Mesenchymal stem cell (in vitro differentiated cells and primary cell): Measurements from ENCODE around the gene PXDC1.

Experiments used
- DNase-seq: peaks from one replicate; pipeline ENCODE4 v3.0.0-alpha.2; 2013
- H2AFZ ChIP-seq: one replicate; pipeline ENCODE4 v1.6.1; 2013; ENCODE audit warnings: low read depth, mild to moderate bottlenecking, control low read depth, inconsistent platforms, low read length, moderate library complexity
- H2AK5ac ChIP-seq: 2 replicates; pipeline ENCODE4 v1.6.1; 2013; ENCODE audit warnings: low read length, moderate library complexity, mild to moderate bottlenecking, inconsistent platforms; ENCODE audit not compliant: severe bottlenecking
- H2BK120ac ChIP-seq: one replicate; pipeline ENCODE4 v1.6.1; 2013; ENCODE audit warnings: low read depth, mild to moderate bottlenecking, inconsistent platforms, low read length, moderate library complexity
- H2BK12ac ChIP-seq, 2 experiments: one replicate each; pipeline ENCODE4 v1.6.1; 2013; ENCODE audit warnings: inconsistent platforms in 2 of 2, low read length in 2 of 2, mild to moderate bottlenecking in 2 of 2, moderate library complexity in 2 of 2, control low read depth in 1 of 2
- H2BK15ac ChIP-seq: one replicate; pipeline ENCODE4 v1.6.1; 2013; ENCODE audit warnings: mild to moderate bottlenecking, low read depth, inconsistent platforms; ENCODE audit not compliant: poor library complexity, severe bottlenecking
- H2BK5ac ChIP-seq: 2 replicates; pipeline ENCODE4 v1.6.1; 2013; ENCODE audit warnings: low read depth, mild to moderate bottlenecking, low read length, control low read depth, inconsistent platforms; ENCODE audit not compliant: poor library complexity, severe bottlenecking
- H3K14ac ChIP-seq, 2 experiments: one replicate each; pipeline ENCODE4 v1.6.1; 2013; ENCODE audit warnings: inconsistent platforms in 2 of 2, low read length in 2 of 2, control low read depth in 1 of 2, mild to moderate bottlenecking in 1 of 2, moderate library complexity in 1 of 2
- H3K18ac ChIP-seq, 2 experiments: one replicate each; pipeline ENCODE4 v1.6.1; 2013; ENCODE audit warnings: inconsistent platforms in 2 of 2, low read length in 2 of 2, control low read depth in 1 of 2, low read depth in 1 of 2, mild to moderate bottlenecking in 1 of 2
- H3K23ac ChIP-seq, 2 experiments: one replicate each; pipeline ENCODE4 v1.6.1; 2013; ENCODE audit warnings: inconsistent platforms in 2 of 2, low read length in 2 of 2, mild to moderate bottlenecking in 2 of 2, moderate library complexity in 2 of 2, control low read depth in 1 of 2
- H3K27ac ChIP-seq: 2 replicates; pipeline ENCODE4 v1.5.1; 2013; ENCODE audit warnings: mild to moderate bottlenecking, moderate library complexity, low read length, control low read depth, inconsistent platforms; ENCODE audit not compliant: poor library complexity, severe bottlenecking
- H3K27me3 ChIP-seq, 2 experiments: 2 replicates each; pipeline versions ENCODE4 v1.6.1 to v1.7.0; 2013; ENCODE audit warnings: low read length in 2 of 2, mild to moderate bottlenecking in 2 of 2, moderate library complexity in 2 of 2, control low read depth in 1 of 2, inconsistent platforms in 1 of 2; ENCODE audit not compliant: control insufficient read depth in 1 of 2, insufficient read depth in 1 of 2
- H3K36me3 ChIP-seq, 2 experiments: 2 replicates each; pipeline versions ENCODE4 v1.6.1 to v1.7.0; 2013; ENCODE audit warnings: low read length in 2 of 2, control low read depth in 1 of 2, inconsistent platforms in 1 of 2, low read depth in 1 of 2, mild to moderate bottlenecking in 1 of 2; ENCODE audit not compliant: insufficient read depth in 2 of 2, control insufficient read depth in 1 of 2
- H3K4ac ChIP-seq, 2 experiments: one replicate each; pipeline ENCODE4 v1.6.1; 2013; ENCODE audit warnings: inconsistent platforms in 2 of 2, low read length in 2 of 2, mild to moderate bottlenecking in 2 of 2, moderate library complexity in 2 of 2, control low read depth in 1 of 2, low read depth in 1 of 2
- H3K4me1 ChIP-seq: 2 replicates; pipeline ENCODE4 v1.6.1; 2013; ENCODE audit warnings: low read depth, low read length, control low read depth; ENCODE audit not compliant: control insufficient read depth, insufficient read depth
- H3K4me2 ChIP-seq: 2 replicates; pipeline ENCODE4 v1.6.1; 2013; ENCODE audit warnings: low read length, mild to moderate bottlenecking, inconsistent platforms; ENCODE audit not compliant: poor library complexity, severe bottlenecking
- H3K4me3 ChIP-seq, 2 experiments: 2 replicates each; pipeline versions ENCODE4 v1.5.1 to v1.7.0; 2013; ENCODE audit warnings: low read length in 2 of 2, mild to moderate bottlenecking in 2 of 2, control low read depth in 1 of 2, low read depth in 1 of 2; ENCODE audit not compliant: insufficient read depth in 1 of 2
- H3K79me1 ChIP-seq: replicated peaks from 2 replicates; pipeline ENCODE4 v1.6.1; 2013; ENCODE audit warnings: mild to moderate bottlenecking, control low read depth, low read length, inconsistent platforms; ENCODE audit not compliant: poor library complexity, severe bottlenecking
- H3K9ac ChIP-seq: 2 replicates; pipeline ENCODE4 v1.7.0; 2013; ENCODE audit warnings: mild to moderate bottlenecking, low read length, moderate library complexity
- H3K9me3 ChIP-seq: 2 replicates; pipeline ENCODE4 v1.7.0; 2013; ENCODE audit warnings: mild to moderate bottlenecking, low read length; ENCODE audit not compliant: control insufficient read depth
- H4K8ac ChIP-seq: one replicate; pipeline ENCODE4 v1.6.1; 2013; ENCODE audit warnings: inconsistent platforms, mild to moderate bottlenecking, low read length, moderate library complexity
- H4K91ac ChIP-seq: one replicate; pipeline ENCODE4 v1.6.1; 2013; ENCODE audit warnings: mild to moderate bottlenecking, low read length, inconsistent platforms
- WGBS: methylation state at CpG from one replicate; pipeline ENCODE4 v1.1.7; 2013; ENCODE audit warnings: mixed read lengths; 5-methylcytosine and 5-hydroxymethylcytosine counted together

Gene PXDC1

DNA sequence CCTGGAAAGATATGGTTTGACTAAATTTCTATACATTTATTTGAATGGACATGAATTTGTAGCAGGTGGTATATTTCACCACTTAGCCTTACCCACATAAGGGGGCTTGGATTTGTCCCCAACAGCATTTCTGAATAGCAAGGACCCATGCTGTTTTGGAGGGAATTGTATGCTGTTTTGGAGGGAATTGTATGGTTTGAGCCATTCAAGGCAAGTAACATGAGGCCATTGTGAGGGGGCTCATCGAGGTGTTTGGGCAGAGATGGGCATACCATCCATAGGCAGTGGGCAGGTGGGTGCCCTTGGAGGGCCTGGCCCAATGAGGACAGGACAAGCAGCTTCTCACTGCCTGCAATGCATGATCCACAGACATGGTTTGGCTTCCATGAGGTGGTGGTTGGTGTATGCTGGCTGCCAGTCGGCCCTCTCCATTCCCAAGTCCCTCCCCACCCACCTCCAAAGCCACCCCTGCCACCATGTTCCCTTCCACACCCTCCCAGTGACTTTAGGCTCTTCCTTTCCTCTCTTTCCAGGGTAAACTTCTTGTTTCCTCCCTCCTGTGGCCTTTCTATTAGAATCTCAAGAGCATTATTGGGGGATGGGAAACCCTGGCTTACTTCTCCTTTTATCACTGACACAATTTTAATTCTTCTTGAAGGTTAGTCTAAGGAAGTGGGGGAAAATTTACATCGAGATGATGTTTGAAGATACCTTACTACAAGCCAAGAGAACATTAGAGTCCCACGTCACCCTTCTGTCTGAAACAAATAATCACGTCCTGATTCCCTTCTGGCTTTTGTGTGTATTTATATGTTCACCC, 13.2 kb upstream of the PXDC1 start:
- Histone ChIP-seq H3K4me3 (no peak overlapping the region), H4K8ac (no peak overlapping the region), H3K4me2 (no peak overlapping the region), H2BK15ac (no peak overlapping the region), H2BK5ac (no peak overlapping the region), H3K4me1 (no peaks in the 10 kb centered on the region), H3K9me3 (no peaks in the 10 kb centered on the region), H3K27ac (no peak overlapping the region), H3K18ac (no peak overlapping the region), H2BK12ac (peak overlapping the region in 1 of 2 experiments; percentile 21), H3K14ac (no peak overlapping the region), H3K79me1 (no peaks in the 10 kb centered on the region), H4K91ac (peak overlapping the region; percentile 11), H2BK120ac (no peak overlapping the region), H2AFZ (no peak overlapping the region), H3K23ac (no peak overlapping the region), H3K27me3 (no peaks in the 10 kb centered on the region), H2AK5ac (no peak overlapping the region), H3K9ac (no peak overlapping the region), H3K4ac (no peak overlapping the region), H3K36me3 (no peaks in the 10 kb centered on the region)
- no peak for DNase-seq
- 95% methylated on average over 4 of the region's 5 CpGs for WGBS

DNA sequence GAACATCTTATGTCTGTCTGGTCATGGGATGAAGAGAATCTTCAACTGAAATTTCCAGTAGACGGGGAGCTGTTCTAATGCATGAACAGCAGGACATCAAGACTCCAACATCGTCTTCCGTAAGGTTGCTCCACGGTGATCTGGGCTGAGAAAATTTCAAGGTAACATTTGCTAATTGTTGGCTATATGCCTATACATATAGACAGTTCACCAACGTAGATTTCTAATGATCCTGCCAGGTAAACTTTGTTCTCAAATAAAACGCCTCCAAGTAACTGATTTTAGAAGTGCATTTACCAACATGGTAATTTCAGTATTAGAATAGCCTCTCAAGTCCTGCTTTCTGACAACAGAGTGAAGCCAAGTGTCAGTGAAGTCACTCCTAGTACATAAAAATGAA, 11.3 kb upstream of the PXDC1 start:
- Histone ChIP-seq H3K18ac (no peak overlapping the region), H3K4me1 (peaks cover 2% of the 10 kb centered on the region), H3K4ac (no peak overlapping the region), H4K91ac (no peak overlapping the region), H2BK15ac (no peak overlapping the region), H3K14ac (no peak overlapping the region), H3K4me2 (no peak overlapping the region), H2BK120ac (no peak overlapping the region), H3K9ac (no peak overlapping the region), H4K8ac (no peak overlapping the region), H3K9me3 (no peaks in the 10 kb centered on the region), H3K23ac (no peak overlapping the region), H2AFZ (no peak overlapping the region), H2AK5ac (no peak overlapping the region), H3K4me3 (no peak overlapping the region), H3K27ac (no peak overlapping the region), H2BK5ac (no peak overlapping the region), H3K79me1 (no peaks in the 10 kb centered on the region), H2BK12ac (no peak overlapping the region), H3K27me3 (no peaks in the 10 kb centered on the region), H3K36me3 (no peaks in the 10 kb centered on the region)
- WGBS = 81% methylated on average over 5 of the region's 6 CpGs
- DNase-seq = no peak

DNA sequence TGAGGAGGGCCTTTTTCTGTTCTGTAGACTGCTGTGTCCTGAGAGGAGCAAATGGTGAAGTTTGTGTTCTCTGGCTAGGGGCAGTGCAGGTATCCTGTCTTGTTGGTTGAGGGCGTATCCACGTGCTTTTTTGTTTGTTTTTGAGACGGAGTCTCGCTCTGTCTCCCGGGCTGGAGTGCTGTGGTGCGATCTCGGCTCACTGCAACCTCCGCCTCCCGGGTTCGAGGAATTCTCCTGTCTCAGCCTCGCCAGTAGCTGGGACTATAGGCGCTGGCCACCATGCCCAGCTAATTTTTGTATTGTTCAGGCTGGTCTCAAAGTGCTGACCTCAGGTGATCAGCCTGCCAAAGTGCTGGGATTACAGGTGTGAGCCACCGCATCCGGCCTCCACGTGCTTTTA, 10.8 kb upstream of the PXDC1 start:
- H3K4ac ChIP-seq = no peak overlapping the region
- no peaks in the 10 kb centered on the region for H3K27me3 ChIP-seq
- no peak overlapping the region for H3K18ac ChIP-seq
- no peak overlapping the region for H3K14ac ChIP-seq
- no peak overlapping the region for H3K4me3 ChIP-seq
- H3K27ac ChIP-seq = no peak overlapping the region
- no peaks in the 10 kb centered on the region for H3K36me3 ChIP-seq
- no peak overlapping the region for H2BK5ac ChIP-seq
- H2BK15ac ChIP-seq = no peak overlapping the region
- H2BK12ac ChIP-seq = no peak overlapping the region
- DNase-seq = no peak
- H3K4me2 ChIP-seq = no peak overlapping the region
- no peak overlapping the region for H4K8ac ChIP-seq
- no peak overlapping the region for H4K91ac ChIP-seq
- peaks cover 2% of the 10 kb centered on the region for H3K4me1 ChIP-seq
- no peak overlapping the region for H2AFZ ChIP-seq
- no peak overlapping the region for H2BK120ac ChIP-seq
- no peak overlapping the region for H3K23ac ChIP-seq
- no peak overlapping the region for H2AK5ac ChIP-seq
- no peaks in the 10 kb centered on the region for H3K9me3 ChIP-seq
- WGBS = 93% methylated on average over 15 of the region's 15 CpGs
- no peaks in the 10 kb centered on the region for H3K79me1 ChIP-seq
- no peak overlapping the region for H3K9ac ChIP-seq

DNA sequence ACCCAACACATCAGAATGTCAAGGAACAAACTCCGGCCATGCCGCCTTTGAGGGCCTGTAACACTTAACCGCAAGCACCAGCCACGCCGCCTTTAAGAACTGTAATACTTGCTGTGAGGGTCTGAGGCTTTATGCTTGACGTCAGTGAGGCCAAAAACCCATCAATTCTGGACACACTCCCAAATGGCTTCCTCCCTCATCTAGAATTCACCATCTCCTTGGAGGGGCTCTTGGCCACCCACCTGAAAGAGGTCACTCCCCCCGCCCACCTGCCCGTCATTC, 10.4 kb upstream of the PXDC1 start:
- WGBS = 95% methylated on average over 8 of the region's 8 CpGs
- DNase-seq = no peak

More for the DNA sequence above, 10.4 kb upstream of the PXDC1 start:
- Histone ChIP-seq H3K4me3 (no peak overlapping the region), H3K27me3 (no peaks in the 10 kb centered on the region), H3K4me2 (no peak overlapping the region), H3K18ac (no peak overlapping the region), H3K23ac (no peak overlapping the region), H4K91ac (no peak overlapping the region), H4K8ac (no peak overlapping the region), H3K4ac (no peak overlapping the region), H2BK5ac (no peak overlapping the region), H3K27ac (no peak overlapping the region), H3K4me1 (peaks cover 2% of the 10 kb centered on the region), H3K9me3 (no peaks in the 10 kb centered on the region), H3K9ac (no peak overlapping the region), H2BK120ac (no peak overlapping the region), H3K14ac (no peak overlapping the region), H2BK12ac (no peak overlapping the region), H2BK15ac (no peak overlapping the region), H3K36me3 (no peaks in the 10 kb centered on the region), H2AK5ac (no peak overlapping the region), H2AFZ (no peak overlapping the region), H3K79me1 (no peaks in the 10 kb centered on the region)
